Measurements from ENCODE around the gene TRIM26. TPM values are rescaled to one million over a fixed set of nuclear protein-coding genes. Genes with fewer than 3 reads are reported as not detected.
"Not testable (repeated sequence)": the region's sequence is repeated elsewhere in the genome, so short reads cannot be mapped to it uniquely, and the experiment has no call there.

Gene TRIM26
- total RNA-seq, 4 donors from 2014 or later: 14.9 to 38.1 (median 30.0) TPM

GRCh38 chr6:30169658-30170614 lies 43.3 kb downstream of the TRIM26 start:
- Histone ChIP-seq H3K27ac (no peak overlapping the region), H3K4me3 (no peak overlapping the region), H3K9me3 (no peaks in the 10 kb centered on the region), H3K4me1 (no peaks in the 10 kb centered on the region), H3K27me3 (peaks cover 5 to 21% of the 10 kb centered on the region in 2 donors), H3K36me3 (no peaks in the 10 kb centered on the region)
- TF ChIP-seq, protein P1, sequence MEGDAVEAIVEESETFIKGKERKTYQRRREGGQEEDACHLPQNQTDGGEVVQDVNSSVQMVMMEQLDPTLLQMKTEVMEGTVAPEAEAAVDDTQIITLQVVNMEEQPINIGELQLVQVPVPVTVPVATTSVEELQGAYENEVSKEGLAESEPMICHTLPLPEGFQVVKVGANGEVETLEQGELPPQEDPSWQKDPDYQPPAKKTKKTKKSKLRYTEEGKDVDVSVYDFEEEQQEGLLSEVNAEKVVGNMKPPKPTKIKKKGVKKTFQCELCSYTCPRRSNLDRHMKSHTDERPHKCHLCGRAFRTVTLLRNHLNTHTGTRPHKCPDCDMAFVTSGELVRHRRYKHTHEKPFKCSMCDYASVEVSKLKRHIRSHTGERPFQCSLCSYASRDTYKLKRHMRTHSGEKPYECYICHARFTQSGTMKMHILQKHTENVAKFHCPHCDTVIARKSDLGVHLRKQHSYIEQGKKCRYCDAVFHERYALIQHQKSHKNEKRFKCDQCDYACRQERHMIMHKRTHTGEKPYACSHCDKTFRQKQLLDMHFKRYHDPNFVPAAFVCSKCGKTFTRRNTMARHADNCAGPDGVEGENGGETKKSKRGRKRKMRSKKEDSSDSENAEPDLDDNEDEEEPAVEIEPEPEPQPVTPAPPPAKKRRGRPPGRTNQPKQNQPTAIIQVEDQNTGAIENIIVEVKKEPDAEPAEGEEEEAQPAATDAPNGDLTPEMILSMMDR (IDR thresholded peaks at IDR 0.05): peak; percentile 45 to 64 (median 58)
- TF ChIP-seq POLR2A (IDR thresholded peaks at IDR 0.05): no peak
- intact Hi-C loops (cut with DNase I; ENCODE audit: low total_unique reads): no loop called here
- no peak for DNase-seq

DNA sequence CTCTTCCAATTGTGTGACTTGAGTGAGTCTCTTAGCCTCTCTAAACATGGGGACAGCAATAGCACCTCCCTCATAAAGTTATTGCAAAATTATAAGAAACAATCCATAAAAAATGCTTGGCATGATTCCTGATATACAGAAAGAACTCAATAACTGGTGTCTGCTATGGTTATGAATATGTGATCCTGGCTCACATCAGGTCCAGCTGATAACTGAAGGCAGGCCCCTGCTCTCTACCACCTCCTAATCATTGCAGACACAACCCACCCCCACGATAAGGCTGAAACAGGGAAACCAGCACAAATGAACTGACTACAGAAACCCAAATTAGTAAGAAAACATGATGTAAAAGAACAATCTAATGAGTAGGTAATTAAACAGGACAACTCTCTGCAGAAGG lies 44.5 kb downstream of the TRIM26 start:
- no peak for DNase-seq
- Histone ChIP-seq H3K9me3 (no peaks in the 10 kb centered on the region), H3K4me1 (no peaks in the 10 kb centered on the region), H3K27ac (no peak overlapping the region), H3K27me3 (peaks cover 5 to 21% of the 10 kb centered on the region in 2 donors), H3K36me3 (no peaks in the 10 kb centered on the region), H3K4me3 (no peak overlapping the region)
- TF ChIP-seq, protein P1 (IDR thresholded peaks at IDR 0.05): no peak
- no peak for TF ChIP-seq POLR2A (IDR thresholded peaks at IDR 0.05)
- intact Hi-C loops (cut with DNase I; ENCODE audit: low total_unique reads): no loop called here

GRCh38 chr6:30167101-30167500 lies 46.1 kb downstream of the TRIM26 start:
- TF ChIP-seq, protein P1 (IDR thresholded peaks at IDR 0.05): no peak
- no peak for TF ChIP-seq POLR2A (IDR thresholded peaks at IDR 0.05)
- DNase-seq: no peak
- intact Hi-C loops (cut with DNase I; ENCODE audit: low total_unique reads): no loop called here

DNA sequence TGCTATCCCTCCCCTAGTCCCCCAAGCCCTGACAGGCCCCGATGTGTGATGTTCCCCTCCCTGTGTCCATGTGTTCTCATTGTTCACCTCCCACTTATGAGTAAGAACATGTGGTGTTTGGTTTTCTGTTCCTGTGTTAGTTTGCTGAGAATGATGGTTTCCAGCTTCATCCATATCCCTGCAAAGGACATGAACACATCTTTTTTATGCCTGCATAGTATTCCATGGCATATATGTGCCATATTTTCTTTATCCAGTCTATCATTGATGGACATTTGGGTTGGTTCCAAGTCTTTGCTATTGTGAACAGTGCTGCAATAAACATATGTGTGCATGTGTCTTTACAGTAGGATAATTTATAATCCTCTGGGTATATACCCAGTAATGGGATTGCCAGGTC lies 48.0 kb downstream of the TRIM26 start:
- H3K36me3 ChIP-seq; H3K4me1 ChIP-seq; H3K4me3 ChIP-seq; H3K27me3 ChIP-seq; H3K9me3 ChIP-seq; DNase-seq; intact Hi-C loops (cut with DNase I; ENCODE audit: low total_unique reads); H3K27ac ChIP-seq: not testable (repeated sequence)

More at GRCh38 chr6:30167101-30167500, 46.1 kb downstream of the TRIM26 start:
- Histone ChIP-seq H3K4me1 (no peaks in the 10 kb centered on the region), H3K27ac (no peak overlapping the region), H3K27me3 (peaks cover 5 to 21% of the 10 kb centered on the region in 2 donors), H3K36me3 (no peaks in the 10 kb centered on the region), H3K4me3 (no peak overlapping the region), H3K9me3 (no peaks in the 10 kb centered on the region)

DNA sequence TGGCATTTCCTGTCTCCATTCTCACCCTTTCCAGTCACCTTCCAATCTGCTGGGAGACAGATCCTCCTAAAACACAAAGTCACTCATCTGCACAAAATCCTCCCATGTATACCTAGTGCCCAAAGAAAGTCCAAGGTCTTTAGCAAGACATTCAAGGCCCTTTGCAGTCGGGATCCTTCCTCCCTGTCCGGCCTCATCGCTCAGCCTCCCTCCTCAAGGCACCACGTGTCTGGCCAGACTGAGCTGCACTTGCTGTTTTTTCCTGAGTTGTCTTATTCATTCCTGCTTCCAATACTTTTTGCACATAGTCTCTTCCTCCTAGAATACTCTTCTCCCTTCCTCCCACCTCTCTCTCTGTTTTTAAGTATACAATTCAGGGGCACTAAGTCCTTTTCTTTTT lies 48.5 kb downstream of the TRIM26 start:
- H3K36me3 ChIP-seq: no peaks in the 10 kb centered on the region
- H3K27ac ChIP-seq: no peak overlapping the region
- TF ChIP-seq POLR2A (IDR thresholded peaks at IDR 0.05): no peak
- TF ChIP-seq, protein P1 (IDR thresholded peaks at IDR 0.05): no peak
- no peak overlapping the region for H3K4me3 ChIP-seq
- intact Hi-C loops (cut with DNase I; ENCODE audit: low total_unique reads): no loop called here
- H3K27me3 ChIP-seq: peaks cover 0 to 4% of the 10 kb centered on the region in 2 donors
- no peaks in the 10 kb centered on the region for H3K4me1 ChIP-seq
- DNase-seq: no peak
- H3K9me3 ChIP-seq: no peaks in the 10 kb centered on the region
